GM12878 (cell line): Measurements from ENCODE around the gene COMMD1. TPM values are rescaled to one million over a fixed set of nuclear protein-coding genes. Genes with fewer than 3 reads are reported as not detected.

Experiments used
- ATAC-seq: fragments of 200-7000 bp; cut with Tn5 transposase; 3 replicates; pipeline ENCODE4 v1.9.1; 2020; ENCODE audit warnings: mild to moderate bottlenecking, moderate library complexity
- BruUV-seq: library from RNA; stranded (reverse); fragments of 400-500 nt; replicated peaks from 2 replicates; lab custom pipeline; 2021; lab: Mats Ljungman, UMichigan
- CTCF ChIA-PET: fragments of 300-600 bp; sonication (Branson Sonifier 250); formaldehyde crosslinking; extraction: SDS; loops from one replicate; lab custom pipeline; 2021; ENCODE audit warnings: inconsistent platforms; lab: Yijun Ruan, JAX
- POLR2A ChIA-PET: fragments of 350-600 bp; formaldehyde crosslinking; extraction: SDS; loops from one replicate; lab custom pipeline; 2021; ENCODE audit warnings: inconsistent platforms; lab: Charles Lee
- RAD21 ChIA-PET: fragments of 300-600 bp; sonication (Branson Sonifier 250); formaldehyde crosslinking; loops from one replicate; lab custom pipeline; 2023; ENCODE audit warnings: antibody characterized with exemption; ENCODE audit not compliant: unreplicated experiment; lab: Charles Lee
- SMC1A ChIA-PET: fragments of 300-600 bp; sonication (Branson Sonifier 250); formaldehyde crosslinking; loops from one replicate; lab custom pipeline; 2023; ENCODE audit not compliant: unreplicated experiment, uncharacterized antibody; lab: Charles Lee
- DNase-seq: peaks from one replicate; pipeline ENCODE4 v3.0.0-alpha.2; 2011; ENCODE audit warnings: low read depth, low spot score
- FAIRE-seq: peaks from 3 replicates; lab custom pipeline; 2011; peaks lifted over from hg19 to GRCh38; lab: Jason Lieb, UNC
- H2AFZ ChIP-seq: 2 replicates; pipeline ENCODE4 v1.6.0; 2011; ENCODE audit warnings: low read depth, low read length, control low read depth; ENCODE audit not compliant: control insufficient read depth
- H3K27ac ChIP-seq: 2 replicates; pipeline ENCODE4 v1.5.1; 2011; ENCODE audit warnings: control low read depth; ENCODE audit not compliant: control insufficient read depth, insufficient read depth
- H3K27me3 ChIP-seq, 2 experiments: replicated peaks in 1 of 2; 2 replicates each; pipeline versions ENCODE4 v1.6.0 to v1.6.1; 2011; ENCODE audit warnings: low read length in 1 of 2; ENCODE audit not compliant: control insufficient read depth in 2 of 2, insufficient read depth in 2 of 2
- H3K36me3 ChIP-seq, 2 experiments: 2 replicates each; pipeline ENCODE4 v1.5.1; 2011; ENCODE audit warnings: low read length in 1 of 2; ENCODE audit not compliant: control insufficient read depth in 2 of 2, insufficient read depth in 2 of 2
- H3K4me1 ChIP-seq: 2 replicates; pipeline ENCODE4 v1.6.1; 2011; ENCODE audit warnings: mild to moderate bottlenecking, low read length, moderate library complexity, mixed read lengths; ENCODE audit not compliant: control insufficient read depth, insufficient read depth
- H3K4me2 ChIP-seq: 2 replicates; pipeline ENCODE4 v1.6.0; 2011; ENCODE audit warnings: control low read depth; ENCODE audit not compliant: control insufficient read depth, insufficient read depth
- H3K4me3 ChIP-seq: fragments of 200-600 bp; sonication (generic); 2 replicates; pipeline ENCODE4 v1.5.1; 2016
- H3K79me2 ChIP-seq: 2 replicates; pipeline ENCODE4 v1.6.0; 2011; ENCODE audit warnings: low read length; ENCODE audit not compliant: control insufficient read depth, insufficient read depth
- H3K9ac ChIP-seq: 2 replicates; pipeline ENCODE4 v1.8.0; 2011; ENCODE audit warnings: low read length, control low read depth, mixed read lengths; ENCODE audit not compliant: control insufficient read depth, insufficient read depth
- H3K9me3 ChIP-seq: replicated peaks from 3 replicates; pipeline ENCODE4 v1.5.1; 2011; ENCODE audit warnings: mild to moderate bottlenecking, low read length; ENCODE audit not compliant: control insufficient read depth, insufficient read depth
- H4K20me1 ChIP-seq: 2 replicates; pipeline ENCODE4 v1.6.0; 2011; ENCODE audit not compliant: control insufficient read depth, insufficient read depth
- BMI1 ChIP-seq: fragments of 450-650 bp; IDR thresholded peaks from 2 replicates; pipeline ENCODE4 v1.6.1; 2016; ENCODE audit warnings: mild to moderate bottlenecking, moderate library complexity, borderline replicate concordance
- CREM ChIP-seq: IDR thresholded peaks from 2 replicates; pipeline ENCODE4 v1.6.1; 2014; ENCODE audit warnings: antibody characterized with exemption, low read depth
- ETV6 ChIP-seq, 2 experiments: fragments of 450-650 bp in 1 of 2; IDR thresholded peaks in 1 of 2; conservative IDR thresholded peaks in 1 of 2; 2 replicates each; pipeline ENCODE4 v1.6.1; 2014; ENCODE audit warnings: antibody characterized with exemption in 1 of 2, borderline replicate concordance in 1 of 2, low read depth in 1 of 2, mild to moderate bottlenecking in 1 of 2, moderate library complexity in 1 of 2
- EZH2 ChIP-seq: IDR thresholded peaks from 2 replicates; pipeline ENCODE4 v1.6.1; 2012; ENCODE audit warnings: low read depth, mild to moderate bottlenecking, control low read depth, inconsistent platforms, low read length, borderline replicate concordance; ENCODE audit not compliant: control insufficient read depth
- GATAD2B ChIP-seq: fragments of 450-650 bp; conservative IDR thresholded peaks from 2 replicates; pipeline ENCODE4 v1.6.1; 2017; ENCODE audit warnings: low read depth, mild to moderate bottlenecking, moderate library complexity
- IKZF2 ChIP-seq, 2 experiments: fragments of 450-650 bp; IDR thresholded peaks; 2 replicates each; pipeline ENCODE4 v1.6.1; 2017; ENCODE audit warnings: mild to moderate bottlenecking in 2 of 2, moderate library complexity in 2 of 2
- JUND ChIP-seq: IDR thresholded peaks from 2 replicates; pipeline ENCODE4 v1.6.1; 2012; ENCODE audit warnings: low read depth, mild to moderate bottlenecking, low read length, improper control_type of control experiment, moderate library complexity
- KDM1A ChIP-seq: fragments of 200-600 bp; sonication (generic); IDR thresholded peaks from 2 replicates; pipeline ENCODE4 v1.6.1; 2016; ENCODE audit warnings: borderline replicate concordance
- MEF2A ChIP-seq: IDR thresholded peaks from 2 replicates; pipeline ENCODE4 v1.6.1; 2011; ENCODE audit warnings: low read depth, mild to moderate bottlenecking, low read length, moderate library complexity; ENCODE audit not compliant: insufficient read depth
- PAX8 ChIP-seq: fragments of 450-650 bp; IDR thresholded peaks from 2 replicates; pipeline ENCODE4 v1.6.1; 2017; ENCODE audit warnings: mild to moderate bottlenecking, moderate library complexity
- SREBF2 ChIP-seq: IDR thresholded peaks from 2 replicates; pipeline ENCODE4 v1.6.1; 2012; ENCODE audit warnings: mild to moderate bottlenecking, low read length
- YY1 ChIP-seq: IDR thresholded peaks from 2 replicates; pipeline ENCODE4 v1.6.1; 2011; ENCODE audit warnings: low read depth, mild to moderate bottlenecking, low read length
- ZBTB11 ChIP-seq: fragments of 450-650 bp; formaldehyde crosslinking; IDR thresholded peaks from 2 replicates; pipeline ENCODE4 v1.5.0; 2022; ENCODE audit warnings: mild to moderate bottlenecking, missing genetic modification characterization
- ZNF207 ChIP-seq: fragments of 450-650 bp; IDR thresholded peaks from 2 replicates; pipeline ENCODE4 v1.6.1; 2014; ENCODE audit warnings: antibody characterized with exemption, mild to moderate bottlenecking, borderline replicate concordance
- ZNF217 ChIP-seq: fragments of 450-650 bp; IDR thresholded peaks from 2 replicates; pipeline ENCODE4 v1.6.1; 2017; ENCODE audit warnings: antibody characterized with exemption, mild to moderate bottlenecking
- WGBS: methylation state at CpG from one replicate; pipeline ENCODE4 v1.1.6; 2016; ENCODE audit warnings: low lambda C conversion rate; ENCODE audit not compliant: insufficient replicate concordance, insufficient coverage; ENCODE audit errors: missing lambda C conversion rate; 5-methylcytosine and 5-hydroxymethylcytosine counted together
- in situ Hi-C: fragments of 300-500 bp; cut with MboI; formaldehyde crosslinking; loops from 9 replicates; pipeline ENCODE4 v1.14.3; 2018; ENCODE audit warnings: mixed read lengths
- intact Hi-C: fragments of 100-400 bp; cut with micrococcal nuclease; formaldehyde crosslinking; loops from one replicate; pipeline ENCODE4 v1.14.2; 2022; ENCODE audit not compliant: unreplicated experiment
- polyA plus RNA-seq, 11 experiments: library from polyadenylated mRNA; depleted of rRNA in 4 of 11; unstranded in 6 of 11; stranded (reverse) in 5 of 11; fragments of >200 nt; fragmentation: Nextera tagmentation in 4 of 11; fragmentation: Illumina TruSeq in 1 of 11; extraction: Ambion mirVana in 4 of 11; extraction: Trizol in 1 of 11; gene quantifications; 1 replicate in 1 of 11; 2 replicates in 10 of 11; pipeline versions ENCODE4 v1.2.1 to v1.2.3, GENCODE V29; 2011 to 2016; ENCODE audit warnings: inconsistent platforms in 2 of 11, missing spikeins in 2 of 11, low read depth in 1 of 11
- total RNA-seq, 4 experiments: library from RNA; depleted of rRNA in 3 of 4; stranded (reverse); fragments of >200 nt in 3 of 4; fragmentation: Illumina TruSeq in 1 of 4; extraction: Trizol in 1 of 4; gene quantifications; 2 replicates each; pipeline versions ENCODE4 v1.2.1 to v1.2.3, GENCODE V29; 2013 to 2021

Gene COMMD1
- total and polyA plus RNA-seq, 10 of the 15 experiments (the other 5 are each of a cell fraction or from before 2014, with no cell fraction given) = 39.7 to 210 (median 53.7) TPM

GRCh38 chr2:61946666-61947065, 41.2 kb downstream of the COMMD1 start (continued):
- no peak for TF ChIP-seq MEF2A
- TF ChIP-seq EZH2 = no peak
- no peak for TF ChIP-seq BMI1
- no peak for TF ChIP-seq PAX8
- TF ChIP-seq, all 136 proteins: peak for 0

GRCh38 chr2:61948661-61949457, 43.4 kb downstream of the COMMD1 start:
- no peak overlapping the region for H3K9ac ChIP-seq
- ChIA-PET POLR2A (no interaction called here), CTCF (interaction anchor here (0.6 kb wide), 1 partner anchor 131 kb away, joined by 3 read pairs; no protein-coding TSS in a partner anchor), RAD21 (no interaction called here), SMC1A (interaction anchor here (1.1 kb wide), 2 partner anchors 19 to 41 kb away, joined by 3 read pairs; no protein-coding TSS in a partner anchor)
- H3K4me2 ChIP-seq = no peak overlapping the region
- H3K27ac ChIP-seq = no peak overlapping the region
- no peak overlapping the region for H2AFZ ChIP-seq
- ATAC-seq (no peak), DNase-seq (no peak), FAIRE-seq (peak; percentile 62)
- H3K4me3 ChIP-seq = no peak overlapping the region
- intact Hi-C loops (no loop called here), in situ Hi-C loops (no loop called here)
- H3K79me2 ChIP-seq = no peaks in the 10 kb centered on the region; the same call in 1 of the 2 replicates
- H3K9me3 ChIP-seq = no peaks in the 10 kb centered on the region; the same call in 2 of the 3 replicates
- no TSS peak for BruUV-seq
- 0 out of 4 replicates have a peak, but pooled peaks cover 0 to 6% of the 10 kb centered on the region in 2 experiments for H3K36me3 ChIP-seq
- no peaks in the 10 kb centered on the region for H3K4me1 ChIP-seq
- H3K27me3 ChIP-seq = no peaks in the 10 kb centered on the region
- no peaks in the 10 kb centered on the region for H4K20me1 ChIP-seq
- 92% methylated on average over 5 of the region's 5 CpGs for WGBS
- TF ChIP-seq YY1 (no peak), GATAD2B (no peak), CREM (no peak), ZNF217 (no peak), KDM1A (no peak), ZNF207 (no peak), SREBF2 (no peak), JUND (no peak), IKZF2 (IDR thresholded peaks at IDR 0.05) (no peak), ETV6 (conservative IDR thresholded peaks at IDR 0.05 in 1 of 2, IDR thresholded peaks at IDR 0.05 in 1 of 2; ENCODE audit: borderline replicate concordance in 1 of 2, low read depth in 1 of 2) (no peak), ZBTB11 (no peak)
